ENCODE measurements around the gene TTLL11. TPM values are rescaled to one million over a fixed set of nuclear protein-coding genes. Genes with fewer than 3 reads are reported as not detected.

TTLL11 gene
- total RNA-seq, 1 experiment from 2014 or later = 1.5 TPM

DNA sequence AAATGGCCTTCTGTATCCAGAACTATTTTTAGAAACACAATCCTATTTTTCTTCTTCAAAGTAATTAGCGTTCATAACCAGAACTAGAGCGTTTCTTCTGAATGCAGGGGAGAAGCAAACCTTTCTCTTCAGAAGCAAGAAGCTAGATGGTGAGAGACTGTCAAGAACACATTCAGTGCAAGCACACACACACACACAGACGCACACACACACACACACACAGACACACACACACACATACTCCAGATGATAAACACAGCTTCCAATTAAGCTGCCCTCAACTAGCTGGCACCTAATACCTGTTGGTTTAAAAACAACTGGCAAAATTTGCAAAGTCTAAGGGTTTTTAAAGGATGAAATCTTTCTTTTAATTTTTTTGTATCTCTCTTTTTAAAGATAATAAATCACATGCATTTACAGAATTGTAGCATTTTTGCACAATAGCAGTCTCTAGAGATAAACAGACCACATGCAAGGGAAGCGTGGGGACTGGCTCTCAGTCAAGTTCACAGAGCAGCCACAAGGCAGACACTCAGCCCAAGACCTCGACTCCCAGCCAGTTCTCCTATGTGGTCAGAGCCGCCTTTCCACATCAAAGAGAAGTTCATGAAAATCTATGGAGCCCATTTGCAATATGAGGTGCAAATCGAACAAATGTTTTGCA is 138.5 kb downstream of the TTLL11 start:
- no peak overlapping the region for H2BK120ac ChIP-seq (ENCODE audit: low read depth, low read length, poor library complexity, severe bottlenecking)
- H3K4me2 ChIP-seq (ENCODE audit: insufficient read depth, insufficient read length, low read length) = no peak overlapping the region
- H3K27me3 Mint-ChIP-seq (ENCODE audit: low read depth) = peaks cover 11% of the 10 kb centered on the region
- no peak overlapping the region for H3K4ac ChIP-seq (ENCODE audit: low read depth, low read length)
- H3K27ac ChIP-seq (ENCODE audit: insufficient read length, low read depth, low read length) = no peak overlapping the region
- no peaks in the 10 kb centered on the region for H3K27me3 ChIP-seq (ENCODE audit: insufficient read depth, low read length)
- no peaks in the 10 kb centered on the region for H3K9me3 Mint-ChIP-seq
- TF ChIP-seq, protein P1, sequence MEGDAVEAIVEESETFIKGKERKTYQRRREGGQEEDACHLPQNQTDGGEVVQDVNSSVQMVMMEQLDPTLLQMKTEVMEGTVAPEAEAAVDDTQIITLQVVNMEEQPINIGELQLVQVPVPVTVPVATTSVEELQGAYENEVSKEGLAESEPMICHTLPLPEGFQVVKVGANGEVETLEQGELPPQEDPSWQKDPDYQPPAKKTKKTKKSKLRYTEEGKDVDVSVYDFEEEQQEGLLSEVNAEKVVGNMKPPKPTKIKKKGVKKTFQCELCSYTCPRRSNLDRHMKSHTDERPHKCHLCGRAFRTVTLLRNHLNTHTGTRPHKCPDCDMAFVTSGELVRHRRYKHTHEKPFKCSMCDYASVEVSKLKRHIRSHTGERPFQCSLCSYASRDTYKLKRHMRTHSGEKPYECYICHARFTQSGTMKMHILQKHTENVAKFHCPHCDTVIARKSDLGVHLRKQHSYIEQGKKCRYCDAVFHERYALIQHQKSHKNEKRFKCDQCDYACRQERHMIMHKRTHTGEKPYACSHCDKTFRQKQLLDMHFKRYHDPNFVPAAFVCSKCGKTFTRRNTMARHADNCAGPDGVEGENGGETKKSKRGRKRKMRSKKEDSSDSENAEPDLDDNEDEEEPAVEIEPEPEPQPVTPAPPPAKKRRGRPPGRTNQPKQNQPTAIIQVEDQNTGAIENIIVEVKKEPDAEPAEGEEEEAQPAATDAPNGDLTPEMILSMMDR (conservative IDR thresholded peaks at IDR 0.05) = no peak
- no peak overlapping the region for H4K5ac ChIP-seq (ENCODE audit: insufficient read length, low read depth, low read length)
- WGBS (ENCODE audit: extremely low coverage, insufficient read length, low lambda C conversion rate) = no CpG with 5 or more reads among the region's 7 CpGs
- H3K4me3 Mint-ChIP-seq = no peak overlapping the region
- H2BK12ac ChIP-seq (ENCODE audit: insufficient read length, low read depth, low read length) = no peak overlapping the region
- no peaks in the 10 kb centered on the region for H3K9me3 ChIP-seq (ENCODE audit: control insufficient read depth, low read depth, low read length)
- H3T11ph ChIP-seq (ENCODE audit: low read length) = no peak overlapping the region
- H3K79me2 ChIP-seq (ENCODE audit: insufficient read depth, low read length) = no peaks in the 10 kb centered on the region
- H3K23me2 ChIP-seq (ENCODE audit: insufficient read length, low read depth, low read length, poor library complexity, severe bottlenecking) = no peaks in the 10 kb centered on the region
- no peak overlapping the region for H3K27ac Mint-ChIP-seq
- no peak overlapping the region for H2BK20ac ChIP-seq (ENCODE audit: low read depth, low read length, poor library complexity, severe bottlenecking)
- H3K18ac ChIP-seq (ENCODE audit: insufficient read length, low read depth, low read length) = no peak overlapping the region
- H3K56ac ChIP-seq (ENCODE audit: insufficient read length, low read depth, low read length) = no peak overlapping the region
- H3K14ac ChIP-seq (ENCODE audit: insufficient read depth, low read length) = no peak overlapping the region
- peaks cover 2 to 5% of the 10 kb centered on the region in 2 experiments; a peak in 2 of 4 replicates for H3K4me1 Mint-ChIP-seq
- no peak overlapping the region for H3K9ac ChIP-seq (ENCODE audit: extremely low read depth, insufficient read length, low read length)
- H2BK15ac ChIP-seq (ENCODE audit: low read depth, low read length) = no peak overlapping the region
- H3K4me1 ChIP-seq (ENCODE audit: insufficient read depth, low read length) = no peaks in the 10 kb centered on the region
- no peaks in the 10 kb centered on the region for H3K36me3 Mint-ChIP-seq (ENCODE audit: insufficient read depth in 1 of 3, low read depth in 3 of 3)
- no peaks in the 10 kb centered on the region for H3K79me1 ChIP-seq (ENCODE audit: insufficient read depth, low read depth, low read length, poor library complexity, severe bottlenecking)
- no peaks in the 10 kb centered on the region for H4K20me1 ChIP-seq (ENCODE audit: control insufficient read depth, insufficient read depth, insufficient read length)
- H2AK5ac ChIP-seq (ENCODE audit: insufficient read length, low read length) = no peak overlapping the region
- no peak overlapping the region for H4K91ac ChIP-seq (ENCODE audit: insufficient read length, low read depth, low read length)
- H4K8ac ChIP-seq (replicated peaks; ENCODE audit: insufficient read length, low read depth, low read length) = no peak overlapping the region
- H2BK5ac ChIP-seq (ENCODE audit: insufficient read length, low read length) = no peak overlapping the region
- H3K23ac ChIP-seq (ENCODE audit: insufficient read length, low read depth, low read length) = no peak overlapping the region
- no peak for DNase-seq
- no peak overlapping the region for H2AFZ ChIP-seq (ENCODE audit: low read length)

Measured in H9 (cell line).